HepG2 (cell line): ENCODE measurements around the gene RGL3. TPM values are rescaled to one million over a fixed set of nuclear protein-coding genes. Genes with fewer than 3 reads are reported as not detected.

Experiments used
- ARNT2 ChIP-seq: sonication (generic); formaldehyde crosslinking; IDR thresholded peaks from 2 replicates; pipeline ENCODE4 v1.8.0; 2022; ENCODE audit warnings: mild to moderate bottlenecking, low read depth, missing genetic modification reagents, moderate library complexity
- GZF1 ChIP-seq: sonication (generic); formaldehyde crosslinking; IDR thresholded peaks from 2 replicates; pipeline ENCODE4 v1.5.1; 2020; ENCODE audit warnings: mild to moderate bottlenecking, missing genetic modification reagents
- HNRNPLL ChIP-seq: fragments of 200-400 bp; formaldehyde crosslinking; IDR thresholded peaks from 2 replicates; pipeline ENCODE4 v1.6.1; 2017; ENCODE audit warnings: mild to moderate bottlenecking, low read depth, low read length; ENCODE audit not compliant: poor library complexity, severe bottlenecking
- IKZF4 ChIP-seq: sonication (generic); formaldehyde crosslinking; IDR thresholded peaks from 2 replicates; pipeline ENCODE4 v1.5.1; 2020; ENCODE audit warnings: borderline replicate concordance, mild to moderate bottlenecking, low read depth, missing genetic modification reagents; ENCODE audit errors: not compliant biosample characterization
- JARID2 ChIP-seq: sonication (generic); formaldehyde crosslinking; IDR thresholded peaks from 2 replicates; pipeline ENCODE4 v1.8.1; 2023; ENCODE audit warnings: missing genetic modification reagents, inconsistent platforms; ENCODE audit not compliant: insufficient replicate concordance
- MXD4 ChIP-seq: IDR thresholded peaks from 2 replicates; pipeline ENCODE4 v1.6.1; 2016; ENCODE audit warnings: mild to moderate bottlenecking, missing biosample characterization, missing genetic modification reagents
- PRMT3 ChIP-seq: sonication (generic); formaldehyde crosslinking; IDR thresholded peaks from 2 replicates; pipeline ENCODE4 v1.8.1; 2022; ENCODE audit warnings: low read depth, mild to moderate bottlenecking, moderate library complexity, missing genetic modification reagents, borderline replicate concordance
- SMAD9 ChIP-seq: sonication (generic); formaldehyde crosslinking; IDR thresholded peaks from 2 replicates; pipeline ENCODE4 v1.5.1; 2020; ENCODE audit warnings: mild to moderate bottlenecking, missing genetic modification reagents
- ZNF124 ChIP-seq: sonication (generic); formaldehyde crosslinking; IDR thresholded peaks from 2 replicates; pipeline ENCODE4 v1.4.0; 2020; ENCODE audit warnings: missing genetic modification reagents
- ZNF142 ChIP-seq: sonication (generic); formaldehyde crosslinking; IDR thresholded peaks from 2 replicates; pipeline ENCODE4 v1.4.0; 2020; ENCODE audit warnings: missing genetic modification reagents
- ZNF276 ChIP-seq: sonication (generic); formaldehyde crosslinking; IDR thresholded peaks from 2 replicates; pipeline ENCODE4 v1.4.0; 2020; ENCODE audit warnings: mild to moderate bottlenecking, low read depth, missing genetic modification reagents
- ZNF546 ChIP-seq: sonication (generic); formaldehyde crosslinking; conservative IDR thresholded peaks from 2 replicates; pipeline ENCODE4 v1.8.1; 2023; ENCODE audit warnings: mild to moderate bottlenecking, missing genetic modification reagents
- ZNF687 ChIP-seq: sonication (generic); formaldehyde crosslinking; IDR thresholded peaks from 2 replicates; pipeline ENCODE4 v1.5.1; 2020; ENCODE audit warnings: mild to moderate bottlenecking, missing genetic modification reagents, moderate library complexity
- ZNF737 ChIP-seq: sonication (generic); formaldehyde crosslinking; IDR thresholded peaks from 2 replicates; pipeline ENCODE4 v1.5.0; 2020; ENCODE audit warnings: missing genetic modification reagents, mild to moderate bottlenecking, borderline replicate concordance
- ZNF883 ChIP-seq: sonication (generic); formaldehyde crosslinking; IDR thresholded peaks from 2 replicates; pipeline ENCODE4 v1.5.1; 2020; ENCODE audit warnings: mild to moderate bottlenecking, missing genetic modification reagents; ENCODE audit errors: not compliant biosample characterization
- ZSCAN9 ChIP-seq: IDR thresholded peaks from 2 replicates; pipeline ENCODE4 v1.6.1; 2016; ENCODE audit warnings: borderline replicate concordance
- polyA plus RNA-seq, 8 experiments: library from polyadenylated mRNA; depleted of rRNA in 3 of 8; stranded (reverse) in 7 of 8; unstranded in 1 of 8; fragments of >200 nt; fragmentation: Illumina TruSeq in 4 of 8; extraction: Trizol in 4 of 8; gene quantifications; 2 replicates each; pipeline versions ENCODE4 v1.2.1 to v1.2.3, GENCODE V29; 2011 to 2016; ENCODE audit warnings: low read depth in 4 of 8, missing spikeins in 1 of 8, mixed read lengths in 1 of 8; ENCODE audit not compliant: insufficient read depth in 1 of 8
- total RNA-seq, 5 experiments: library from RNA; depleted of rRNA; stranded (reverse); fragments of >200 nt; fragmentation: Illumina TruSeq; extraction: Trizol; gene quantifications; 2 replicates each; pipeline ENCODE4 v1.2.3, GENCODE V29; 2016; ENCODE audit warnings: low read depth in 1 of 5

Gene RGL3
- total and polyA plus RNA-seq, 2 of the 13 experiments (the other 11 are each of a cell fraction or from before 2014, with no cell fraction given): 4.2 to 7.6 TPM

GRCh38 chr19:11380653-11381537 is 38.2 kb downstream of the RGL3 start (continued):
- TF ChIP-seq ZNF687 (CRISPR knock-in tag) (peak; percentile 90), MXD4 (CRISPR knock-in tag) (peak; percentile 81), HNRNPLL (peak; percentile 96), ZNF142 (CRISPR knock-in tag) (no peak), ZNF124 (no peak; the same call in 1 of the 2 replicates), JARID2 (CRISPR knock-in tag) (peak; percentile 42), ARNT2 (CRISPR knock-in tag) (no peak; the same call in 1 of the 2 replicates), ZNF276 (no peak), PRMT3 (CRISPR knock-in tag) (no peak), GZF1 (no peak), IKZF4 (CRISPR knock-in tag) (no peak), ZNF546 (CRISPR knock-in tag) (no peak; the same call in 1 of the 2 replicates), ZSCAN9 (CRISPR knock-in tag) (no peak), SMAD9 (no peak), ZNF883 (CRISPR knock-in tag) (peak; percentile 83), ZNF737 (no peak)
